WTC11 (cell line): ENCODE measurements around the gene ZIC4. TPM values are rescaled to one million over a fixed set of nuclear protein-coding genes. Genes with fewer than 3 reads are reported as not detected.

Source experiments
- ATAC-seq: fragments of 200-7000 bp; cut with Tn5 transposase; 2 replicates; pipeline ENCODE4 v1.10.0; 2021; ENCODE audit warnings: mild to moderate bottlenecking, moderate library complexity
- CTCF ChIA-PET: fragments of 300-600 bp; sonication (Branson Sonifier 250); formaldehyde crosslinking; loops from one replicate; lab custom pipeline; 2021; ENCODE audit warnings: antibody characterized with exemption; lab: Charles Lee
- POLR2A ChIA-PET: fragments of 350-600 bp; sonication (Branson Sonifier 250); formaldehyde crosslinking; loops from one replicate; lab custom pipeline; 2021; ENCODE audit warnings: antibody characterized with exemption; lab: Charles Lee
- DNase-seq: peaks from one replicate; pipeline ENCODE4 v3.0.0; 2021; ENCODE audit warnings: low spot score
- H3K27ac Mint-ChIP-seq: 2 replicates; pipeline ENCODE4 v1.8.0; 2021; ENCODE audit warnings: mixed read lengths
- H3K27me3 Mint-ChIP-seq: 2 replicates; pipeline ENCODE4 v1.8.0; 2021; ENCODE audit warnings: low read depth, mild to moderate bottlenecking, moderate library complexity, mixed read lengths
- H3K36me3 Mint-ChIP-seq: 2 replicates; pipeline ENCODE4 v1.8.0; 2021; ENCODE audit warnings: mixed read lengths
- H3K4me1 Mint-ChIP-seq: 2 replicates; pipeline ENCODE4 v1.8.0; 2022; ENCODE audit warnings: mixed read lengths
- H3K4me3 Mint-ChIP-seq: 2 replicates; pipeline ENCODE4 v1.8.0; 2021; ENCODE audit warnings: mild to moderate bottlenecking, moderate library complexity, mixed read lengths
- H3K9me3 Mint-ChIP-seq: 2 replicates; pipeline ENCODE4 v1.8.0; 2021; ENCODE audit warnings: mixed read lengths
- ZNF396 ChIP-seq: fragments of 250-450 bp; sonication (Bioruptor Pico); IDR thresholded peaks from 2 replicates; pipeline ENCODE4 v1.8.0; 2021; ENCODE audit warnings: mild to moderate bottlenecking, moderate library complexity, borderline replicate concordance
- ZNF416 ChIP-seq: fragments of 250-450 bp; sonication (Bioruptor Pico); IDR thresholded peaks from 2 replicates; pipeline ENCODE4 v1.9.0; 2021; ENCODE audit warnings: mild to moderate bottlenecking, inconsistent platforms
- total RNA-seq: library from RNA; stranded (reverse); gene quantifications from 3 replicates; pipeline ENCODE4 v1.2.3, GENCODE V29; 2021

ZIC4 gene
- total RNA-seq, 1 experiment from 2014 or later = 3.5 TPM

DNA sequence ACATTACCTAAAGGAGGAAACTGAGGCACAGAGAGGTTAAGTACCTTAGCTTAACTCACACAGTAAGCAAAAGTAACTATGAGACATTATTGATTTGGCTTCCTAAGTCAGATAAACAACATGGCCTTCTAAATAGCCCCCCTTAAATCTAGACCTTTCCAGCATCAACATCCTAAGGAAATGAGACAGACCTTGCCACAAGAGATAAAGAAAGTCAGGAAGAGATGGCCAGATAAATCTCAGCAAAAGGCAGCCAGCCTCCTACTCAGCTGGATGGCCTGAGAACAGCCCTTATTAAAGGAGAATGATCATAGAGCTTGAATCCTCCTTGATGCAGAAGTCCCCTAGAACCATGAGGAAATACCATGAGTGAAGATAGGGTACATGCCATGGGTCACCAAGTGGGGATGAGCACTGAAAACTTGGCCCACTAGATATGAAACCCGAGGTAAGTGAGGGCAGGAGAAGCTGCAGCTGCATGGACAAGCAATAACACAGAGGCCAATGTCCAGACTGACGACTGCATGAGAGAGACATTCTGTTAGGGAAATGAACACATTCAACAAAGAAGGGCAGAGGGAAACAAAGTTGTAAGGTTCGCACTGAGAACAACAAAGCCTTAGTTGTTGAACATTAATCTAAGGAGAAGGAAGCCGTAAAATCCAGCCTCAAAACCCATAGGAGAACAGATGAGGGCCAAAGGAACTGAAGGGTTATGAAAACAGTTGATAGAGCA lies 69.6 kb downstream of the ZIC4 start:
- no peak for DNase-seq
- Mint-ChIP-seq H3K27me3 (no peaks in the 10 kb centered on the region; the same call in 1 of the 2 replicates), H3K27ac (no peak overlapping the region), H3K4me3 (no peak overlapping the region), H3K9me3 (no peaks in the 10 kb centered on the region), H3K4me1 (peaks cover 23% of the 10 kb centered on the region), H3K36me3 (no peaks in the 10 kb centered on the region)
- ChIA-PET CTCF (interaction anchor here (1.4 kb wide), 1 partner anchor 25 kb away, joined by 5 read pairs; no protein-coding TSS in a partner anchor), POLR2A (no interaction called here)
- TF ChIP-seq ZNF396 = no peak
- no peak for TF ChIP-seq ZNF416
- ATAC-seq = no peak

Other genes with a start within 250 kb of the ZIC4 start
- gene ZIC1, start 2.8 kb upstream of the ZIC4 start, total RNA-seq = 30.3 to 59.7 TPM (median 34.7 TPM) in 3 replicates